Fibroblast of mammary gland (primary cell): ENCODE results near the gene HECTD2.

Source experiments
- DNase-seq: peaks from one replicate; pipeline ENCODE4 v3.0.0-alpha.2; 2010; ENCODE audit warnings: low read depth
- H3K4me3 ChIP-seq: 2 replicates; pipeline ENCODE4 v1.5.1; 2011; ENCODE audit warnings: low read depth, mild to moderate bottlenecking, low read length, moderate library complexity; ENCODE audit not compliant: control insufficient read depth
- TF ChIP-seq, protein P1 (sequence below): conservative IDR thresholded peaks from 2 replicates; pipeline ENCODE4 v1.5.1; 2011; ENCODE audit warnings: low read depth, low read length, inconsistent platforms; ENCODE audit not compliant: control insufficient read depth, insufficient read depth

Gene HECTD2

GRCh38 chr10:91411621-91412020, 1.5 kb downstream of the HECTD2 start:
- DNase-seq: no peak
- peak overlapping the region; percentile 73 for H3K4me3 ChIP-seq
- TF ChIP-seq, protein P1, sequence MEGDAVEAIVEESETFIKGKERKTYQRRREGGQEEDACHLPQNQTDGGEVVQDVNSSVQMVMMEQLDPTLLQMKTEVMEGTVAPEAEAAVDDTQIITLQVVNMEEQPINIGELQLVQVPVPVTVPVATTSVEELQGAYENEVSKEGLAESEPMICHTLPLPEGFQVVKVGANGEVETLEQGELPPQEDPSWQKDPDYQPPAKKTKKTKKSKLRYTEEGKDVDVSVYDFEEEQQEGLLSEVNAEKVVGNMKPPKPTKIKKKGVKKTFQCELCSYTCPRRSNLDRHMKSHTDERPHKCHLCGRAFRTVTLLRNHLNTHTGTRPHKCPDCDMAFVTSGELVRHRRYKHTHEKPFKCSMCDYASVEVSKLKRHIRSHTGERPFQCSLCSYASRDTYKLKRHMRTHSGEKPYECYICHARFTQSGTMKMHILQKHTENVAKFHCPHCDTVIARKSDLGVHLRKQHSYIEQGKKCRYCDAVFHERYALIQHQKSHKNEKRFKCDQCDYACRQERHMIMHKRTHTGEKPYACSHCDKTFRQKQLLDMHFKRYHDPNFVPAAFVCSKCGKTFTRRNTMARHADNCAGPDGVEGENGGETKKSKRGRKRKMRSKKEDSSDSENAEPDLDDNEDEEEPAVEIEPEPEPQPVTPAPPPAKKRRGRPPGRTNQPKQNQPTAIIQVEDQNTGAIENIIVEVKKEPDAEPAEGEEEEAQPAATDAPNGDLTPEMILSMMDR: no peak

DNA sequence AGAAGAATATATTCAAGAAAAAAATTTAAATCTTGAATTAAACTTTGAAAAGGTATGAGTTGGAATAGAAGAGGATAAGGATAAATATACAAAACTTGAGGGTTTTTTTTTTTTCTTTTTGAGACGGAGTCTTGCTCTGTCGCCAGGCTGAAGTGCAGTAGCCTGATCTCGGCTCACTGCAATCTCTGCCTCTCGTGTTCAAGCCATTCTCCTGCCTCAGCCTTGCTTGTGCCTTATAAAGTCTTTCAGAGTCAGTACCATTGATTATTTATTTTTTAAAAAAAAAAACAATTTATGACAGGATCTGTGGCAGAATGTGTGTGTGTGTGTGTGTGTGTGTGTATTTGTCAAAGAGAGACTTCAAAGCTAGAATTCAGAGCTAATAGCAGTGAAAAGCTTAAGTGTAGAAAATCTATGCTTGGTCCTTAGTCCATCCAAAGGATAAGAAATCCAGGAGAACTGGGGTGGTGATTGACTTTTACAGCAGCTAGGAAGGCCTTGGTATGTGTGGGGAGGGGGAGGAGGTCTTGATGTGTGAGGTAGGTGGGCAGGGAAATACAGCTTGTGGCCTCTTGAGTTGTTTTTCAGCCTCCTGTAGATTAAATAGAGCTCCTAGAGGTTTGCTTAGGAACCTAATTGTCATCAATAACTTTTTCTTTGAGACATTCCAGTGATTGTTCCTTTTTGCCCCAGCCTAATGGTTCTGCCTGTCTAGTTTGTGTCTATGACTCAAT, 2.4 kb downstream of the HECTD2 start:
- TF ChIP-seq, protein P1: no peak
- no peak for DNase-seq

DNA sequence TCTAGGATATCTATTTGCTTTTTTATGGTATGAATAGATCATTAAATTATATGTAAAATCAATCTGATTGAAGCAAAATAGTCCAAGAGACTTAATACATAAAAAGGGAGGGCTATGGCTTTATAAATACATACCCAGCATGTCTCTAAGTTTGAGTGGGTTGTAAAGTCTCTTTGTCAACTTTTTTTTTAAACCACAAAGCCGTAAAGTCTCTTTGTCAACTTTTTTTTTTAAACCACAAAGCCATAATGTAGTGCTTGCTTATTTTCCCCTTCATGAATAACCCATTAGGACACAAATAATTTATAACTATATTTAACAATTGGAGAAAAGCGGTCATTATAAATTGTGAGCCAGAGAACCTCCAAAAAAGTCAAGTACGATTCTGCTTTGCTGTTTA, 5.7 kb downstream of the HECTD2 start:
- TF ChIP-seq, protein P1: no peak
- no peak overlapping the region for H3K4me3 ChIP-seq
- peak; percentile 17 for DNase-seq

More for the DNA sequence above, 2.4 kb downstream of the HECTD2 start:
- H3K4me3 ChIP-seq: no peak overlapping the region

GRCh38 chr10:91416339-91416855, 6.3 kb downstream of the HECTD2 start:
- H3K4me3 ChIP-seq: no peak overlapping the region
- no peak for DNase-seq
- TF ChIP-seq, protein P1: no peak

DNA sequence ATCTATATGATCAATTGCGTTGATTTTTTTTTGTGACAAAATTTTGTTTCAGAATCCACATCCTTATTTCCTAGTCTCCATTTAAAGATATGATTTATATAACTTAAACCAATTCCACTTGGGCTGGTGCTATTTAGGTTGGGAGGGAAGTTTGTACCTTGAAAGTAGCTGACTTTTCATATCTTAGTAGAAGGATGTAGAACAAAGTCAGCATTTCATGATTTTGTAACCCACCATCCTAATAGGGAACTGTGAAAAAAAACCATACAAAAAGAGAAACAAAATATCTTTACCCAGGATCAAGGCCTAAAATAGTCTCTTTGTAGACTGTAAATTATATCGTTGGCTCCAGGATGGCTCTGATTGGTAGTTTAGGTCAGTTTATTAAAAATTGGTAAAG, 8.3 kb downstream of the HECTD2 start:
- TF ChIP-seq, protein P1: no peak
- no peak for DNase-seq
- H3K4me3 ChIP-seq: no peak overlapping the region

DNA sequence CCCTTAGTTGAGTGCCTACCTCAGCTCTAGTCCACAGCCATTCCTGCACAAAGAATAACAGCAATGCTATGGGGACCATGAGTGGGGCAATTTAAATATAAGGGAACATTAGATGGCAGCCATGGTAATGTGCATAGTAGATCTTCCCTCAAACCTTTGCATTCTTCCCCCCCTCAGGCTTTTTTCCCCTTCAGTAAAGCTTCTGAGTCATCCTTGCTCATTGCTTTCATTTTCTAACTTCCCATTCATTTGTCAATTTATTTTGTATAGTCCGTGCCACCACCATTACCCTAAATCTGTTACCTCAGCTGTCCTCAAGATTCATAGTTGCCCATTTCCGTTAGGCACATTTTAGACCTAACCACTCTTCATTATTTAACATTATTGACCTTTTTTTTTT, 10.7 kb downstream of the HECTD2 start:
- H3K4me3 ChIP-seq: no peak overlapping the region
- DNase-seq: peak; percentile 60
- TF ChIP-seq, protein P1: no peak
